Activated naive CD4-positive, alpha-beta T cell treated with Interleukin-2 at 50 U/mL for 16 hours (primary cell): ENCODE data around the gene ARPP21.

Experiments used
- DNase-seq: peaks from one replicate; pipeline ENCODE4 v3.0.0-alpha.2; 2020

ARPP21 gene

GRCh38 chr3:35678643-35679161 is 39.4 kb downstream of the ARPP21 start:
- DNase-seq, result no peak

GRCh38 chr3:35679409-35680080 is 40.2 kb downstream of the ARPP21 start:
- no peak for DNase-seq

GRCh38 chr3:35680866-35681650 is 41.7 kb downstream of the ARPP21 start:
- DNase-seq, result no peak

- DNase-seq, result no peak
Measured at GRCh38 chr3:35685153-35685552, 45.8 kb downstream of the ARPP21 start.

GRCh38 chr3:35688826-35689225 is 49.5 kb downstream of the ARPP21 start:
- DNase-seq, result no peak

- DNase-seq, result no peak
Measured at GRCh38 chr3:35690271-35690670, 50.9 kb downstream of the ARPP21 start.

- no peak for DNase-seq
Measured at GRCh38 chr3:35705904-35706303, 66.6 kb downstream of the ARPP21 start.

GRCh38 chr3:35707904-35708303 is 68.6 kb downstream of the ARPP21 start:
- DNase-seq, result no peak

GRCh38 chr3:35708394-35709271 is 69.3 kb downstream of the ARPP21 start:
- DNase-seq, result no peak

- DNase-seq, result no peak
Measured at GRCh38 chr3:35709691-35710090, 70.4 kb downstream of the ARPP21 start.

- no peak for DNase-seq
Measured at GRCh38 chr3:35710554-35710953, 71.2 kb downstream of the ARPP21 start.

- no peak for DNase-seq
Measured at GRCh38 chr3:35718921-35719320, 79.6 kb downstream of the ARPP21 start.

GRCh38 chr3:35721628-35722027 is 82.3 kb downstream of the ARPP21 start:
- no peak for DNase-seq

- DNase-seq, result no peak
Measured at GRCh38 chr3:35722902-35723301, 83.6 kb downstream of the ARPP21 start.

GRCh38 chr3:35723480-35724097 is 84.3 kb downstream of the ARPP21 start:
- no peak for DNase-seq

- no peak for DNase-seq
Measured at GRCh38 chr3:35724106-35724505, 84.8 kb downstream of the ARPP21 start.

GRCh38 chr3:35727179-35727578 is 87.9 kb downstream of the ARPP21 start:
- DNase-seq, result no peak

GRCh38 chr3:35733341-35733740 is 94.0 kb downstream of the ARPP21 start:
- DNase-seq, result no peak

GRCh38 chr3:35733864-35734263 is 94.5 kb downstream of the ARPP21 start:
- no peak for DNase-seq

- no peak for DNase-seq
Measured at GRCh38 chr3:35737080-35737479, 97.8 kb downstream of the ARPP21 start.

- DNase-seq, result no peak
Measured at GRCh38 chr3:35737527-35737926, 98.2 kb downstream of the ARPP21 start.

- no peak for DNase-seq
Measured at GRCh38 chr3:35737934-35738706, 98.8 kb downstream of the ARPP21 start.
